MM.1S (cell line): ENCODE measurements around the gene GRAMD2A.

Source experiments
- DNase-seq: peaks from one replicate; pipeline ENCODE4 v3.0.0-alpha.2; 2015
- H2AFZ ChIP-seq: fragments of 300-600 bp; sonication (generic); 2 replicates; pipeline ENCODE4 v1.6.0; 2016; ENCODE audit warnings: antibody characterized with exemption, low read length
- H3F3A ChIP-seq: fragments of 300-600 bp; sonication (generic); 2 replicates; pipeline ENCODE4 v1.6.1; 2016; ENCODE audit warnings: mild to moderate bottlenecking, antibody characterized with exemption, low read length, moderate library complexity, mixed read lengths; ENCODE audit not compliant: insufficient read depth
- H3K27ac ChIP-seq: fragments of 300-600 bp; sonication (generic); 2 replicates; pipeline ENCODE4 v1.5.1; 2016; ENCODE audit warnings: mild to moderate bottlenecking, low read length
- H3K27me3 ChIP-seq: fragments of 300-600 bp; sonication (generic); replicated peaks from 2 replicates; pipeline ENCODE4 v1.6.0; 2016; ENCODE audit warnings: low read length; ENCODE audit not compliant: insufficient read depth
- H3K36me3 ChIP-seq: fragments of 300-600 bp; sonication (generic); replicated peaks from 2 replicates; pipeline ENCODE4 v1.6.1; 2016; ENCODE audit warnings: mild to moderate bottlenecking, low read length, mixed read lengths; ENCODE audit not compliant: insufficient read depth
- H3K4me1 ChIP-seq: fragments of 300-600 bp; sonication (generic); 2 replicates; pipeline ENCODE4 v1.6.1; 2016; ENCODE audit warnings: low read length, mixed read lengths
- H3K4me2 ChIP-seq: fragments of 300-600 bp; sonication (generic); 2 replicates; pipeline ENCODE4 v1.6.0; 2016; ENCODE audit warnings: low read depth, low read length
- H3K4me3 ChIP-seq: fragments of 300-600 bp; sonication (generic); 2 replicates; pipeline ENCODE4 v1.5.1; 2016; ENCODE audit warnings: low read length, mixed read lengths
- H3K79me2 ChIP-seq: fragments of 300-600 bp; sonication (generic); 2 replicates; pipeline ENCODE4 v1.6.1; 2016; ENCODE audit warnings: mixed run types, low read length, mixed read lengths
- H3K9ac ChIP-seq: fragments of 300-600 bp; sonication (generic); 2 replicates; pipeline ENCODE4 v1.6.1; 2016; ENCODE audit warnings: low read length, mixed read lengths
- H3K9me2 ChIP-seq: fragments of 300-600 bp; sonication (generic); replicated peaks from 2 replicates; pipeline ENCODE4 v1.6.1; 2016; ENCODE audit warnings: mild to moderate bottlenecking, low read length, mixed read lengths; ENCODE audit not compliant: insufficient read depth
- H3K9me3 ChIP-seq: fragments of 300-600 bp; sonication (generic); replicated peaks from 2 replicates; pipeline ENCODE4 v1.6.1; 2016; ENCODE audit warnings: mild to moderate bottlenecking, low read length, mixed read lengths; ENCODE audit not compliant: insufficient read depth
- H4K20me1 ChIP-seq: fragments of 300-600 bp; sonication (generic); 2 replicates; pipeline ENCODE4 v1.6.1; 2016; ENCODE audit warnings: mild to moderate bottlenecking, low read length, moderate library complexity, mixed read lengths; ENCODE audit not compliant: insufficient read depth
- EZH2 ChIP-seq: fragments of 300-600 bp; sonication (generic); optimal IDR thresholded peaks from 2 replicates; pipeline ENCODE3; 2017; ENCODE audit warnings: low read depth, mild to moderate bottlenecking, antibody characterized with exemption, low read length, mixed read lengths
- EZH2phosphoT487 ChIP-seq: fragments of 300-600 bp; sonication (generic); IDR thresholded peaks from 2 replicates; pipeline ENCODE4 v1.6.1; 2018; ENCODE audit warnings: antibody characterized with exemption, low read length
- TF ChIP-seq, protein P1 (sequence below): fragments of 300-600 bp; sonication (generic); IDR thresholded peaks from 2 replicates; pipeline ENCODE4 v1.5.1; 2016; ENCODE audit warnings: antibody characterized with exemption, low read length, mixed read lengths

GRAMD2A gene

DNA sequence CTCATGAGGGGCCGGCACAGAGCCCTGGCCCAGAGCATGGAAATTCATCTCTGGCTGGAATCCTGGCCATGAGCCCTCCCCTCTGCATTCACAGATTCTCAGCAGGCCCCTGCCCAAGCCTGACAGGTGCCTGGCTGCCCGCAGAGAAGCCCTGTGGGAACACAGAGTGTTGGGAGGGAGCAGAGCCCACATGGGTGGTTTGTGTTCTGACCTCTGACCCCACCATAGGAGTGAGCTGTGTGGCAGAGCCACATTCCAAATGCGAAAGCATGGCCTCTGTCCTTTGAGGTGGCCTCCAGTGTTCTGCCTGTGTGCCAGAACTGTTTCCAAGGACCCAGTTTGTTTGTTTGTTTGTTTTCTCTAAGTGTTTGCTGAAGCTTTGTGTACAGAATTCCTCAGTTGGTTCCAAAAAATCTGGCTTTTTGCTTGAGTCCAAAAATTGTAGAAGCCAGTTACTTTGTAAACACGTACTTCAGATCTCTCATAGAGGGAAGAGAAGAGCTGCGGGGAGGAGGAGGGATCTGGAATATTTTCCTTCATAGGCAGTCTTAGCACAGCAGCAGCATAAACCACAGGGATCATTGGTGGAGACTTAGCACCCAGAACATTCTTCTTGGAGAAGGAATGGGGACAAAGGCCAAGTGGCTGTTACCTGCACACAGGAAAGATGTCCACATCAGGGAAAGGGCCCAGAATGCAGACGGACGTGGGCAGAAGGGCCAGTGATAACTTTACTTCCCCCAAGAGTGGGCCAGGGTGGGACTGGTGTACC, 36.0 kb downstream of the GRAMD2A start:
- no peak overlapping the region for H3K4me2 ChIP-seq
- TF ChIP-seq, protein P1, sequence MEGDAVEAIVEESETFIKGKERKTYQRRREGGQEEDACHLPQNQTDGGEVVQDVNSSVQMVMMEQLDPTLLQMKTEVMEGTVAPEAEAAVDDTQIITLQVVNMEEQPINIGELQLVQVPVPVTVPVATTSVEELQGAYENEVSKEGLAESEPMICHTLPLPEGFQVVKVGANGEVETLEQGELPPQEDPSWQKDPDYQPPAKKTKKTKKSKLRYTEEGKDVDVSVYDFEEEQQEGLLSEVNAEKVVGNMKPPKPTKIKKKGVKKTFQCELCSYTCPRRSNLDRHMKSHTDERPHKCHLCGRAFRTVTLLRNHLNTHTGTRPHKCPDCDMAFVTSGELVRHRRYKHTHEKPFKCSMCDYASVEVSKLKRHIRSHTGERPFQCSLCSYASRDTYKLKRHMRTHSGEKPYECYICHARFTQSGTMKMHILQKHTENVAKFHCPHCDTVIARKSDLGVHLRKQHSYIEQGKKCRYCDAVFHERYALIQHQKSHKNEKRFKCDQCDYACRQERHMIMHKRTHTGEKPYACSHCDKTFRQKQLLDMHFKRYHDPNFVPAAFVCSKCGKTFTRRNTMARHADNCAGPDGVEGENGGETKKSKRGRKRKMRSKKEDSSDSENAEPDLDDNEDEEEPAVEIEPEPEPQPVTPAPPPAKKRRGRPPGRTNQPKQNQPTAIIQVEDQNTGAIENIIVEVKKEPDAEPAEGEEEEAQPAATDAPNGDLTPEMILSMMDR: no peak
- TF ChIP-seq EZH2phosphoT487 (no peak), EZH2 (no peak)
- H3K27ac ChIP-seq: no peak overlapping the region

DNA sequence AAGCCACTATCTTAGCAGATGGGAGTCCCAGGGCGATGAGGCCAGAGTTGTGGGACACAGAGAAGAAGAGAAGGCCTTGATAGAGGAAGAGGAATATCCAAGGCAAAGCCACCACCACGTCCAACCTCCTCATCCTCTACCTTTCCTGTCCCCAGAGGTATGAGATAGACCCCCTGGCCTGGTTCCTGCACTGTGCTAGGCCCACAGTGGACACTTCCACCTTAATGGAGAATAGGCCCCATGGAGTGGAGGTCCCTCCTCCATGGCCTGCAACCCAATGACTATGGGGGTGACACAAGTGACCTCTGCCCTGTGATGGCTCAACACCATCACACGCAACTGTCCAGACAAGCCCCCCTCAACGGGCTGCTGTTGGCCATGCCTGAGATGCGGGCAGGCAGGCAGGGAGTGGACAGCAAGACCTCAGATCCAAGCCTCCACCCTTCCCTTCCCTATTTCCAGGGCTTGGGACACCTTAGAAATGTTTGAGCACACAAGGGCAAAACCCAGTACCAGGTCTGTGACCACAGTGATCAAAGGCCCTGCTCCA, 36.8 kb downstream of the GRAMD2A start:
- Histone ChIP-seq H3K9me3 (no peaks in the 10 kb centered on the region), H3K79me2 (no peaks in the 10 kb centered on the region), H3K4me1 (no peaks in the 10 kb centered on the region), H3K4me2 (no peak overlapping the region), H2AFZ (no peak overlapping the region), H3K27me3 (no peaks in the 10 kb centered on the region), H4K20me1 (no peaks in the 10 kb centered on the region), H3K9me2 (no peaks in the 10 kb centered on the region), H3K4me3 (no peak overlapping the region), H3K36me3 (no peaks in the 10 kb centered on the region), H3K27ac (no peak overlapping the region), H3F3A (no peaks in the 10 kb centered on the region), H3K9ac (no peak overlapping the region)
- no peak for DNase-seq
- TF ChIP-seq EZH2phosphoT487: no peak
- TF ChIP-seq EZH2: no peak
- TF ChIP-seq, protein P1: no peak

More for the DNA sequence above, 36.0 kb downstream of the GRAMD2A start:
- Histone ChIP-seq H2AFZ (no peak overlapping the region), H3K9ac (no peak overlapping the region), H3K9me2 (no peaks in the 10 kb centered on the region), H3K36me3 (no peaks in the 10 kb centered on the region), H3K79me2 (no peaks in the 10 kb centered on the region), H3F3A (no peaks in the 10 kb centered on the region), H4K20me1 (no peaks in the 10 kb centered on the region), H3K9me3 (no peaks in the 10 kb centered on the region), H3K27me3 (no peaks in the 10 kb centered on the region), H3K4me1 (no peaks in the 10 kb centered on the region), H3K4me3 (no peak overlapping the region)
- DNase-seq: no peak

DNA sequence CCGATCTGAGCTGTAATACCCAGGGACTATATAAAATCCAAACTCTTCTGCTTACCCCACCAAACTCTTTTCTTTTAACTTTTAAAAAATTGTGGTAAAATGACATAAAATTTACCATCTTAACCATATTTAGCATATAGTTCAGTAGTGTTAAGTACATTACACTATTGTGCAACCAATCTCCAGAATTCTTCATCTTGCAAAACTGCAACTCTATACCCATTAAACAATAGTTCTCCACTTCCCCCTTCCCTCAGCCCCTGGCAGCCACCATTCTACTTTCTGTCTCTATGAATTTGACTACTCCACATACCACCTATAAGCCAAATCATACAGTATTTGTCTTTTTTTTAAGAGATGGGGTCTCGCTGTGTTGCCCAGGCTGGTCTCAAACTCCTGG, 40.7 kb downstream of the GRAMD2A start:
- no peaks in the 10 kb centered on the region for H3K27me3 ChIP-seq
- no peak overlapping the region for H3K4me2 ChIP-seq
- no peak for DNase-seq
- H3K9me3 ChIP-seq: no peaks in the 10 kb centered on the region
- no peaks in the 10 kb centered on the region for H3K79me2 ChIP-seq
- no peak for TF ChIP-seq EZH2phosphoT487
- no peak for TF ChIP-seq EZH2
- TF ChIP-seq, protein P1: no peak
- H4K20me1 ChIP-seq: no peaks in the 10 kb centered on the region
- no peak overlapping the region for H3K9ac ChIP-seq
- H3K9me2 ChIP-seq: no peaks in the 10 kb centered on the region
- H2AFZ ChIP-seq: no peak overlapping the region
- H3K4me3 ChIP-seq: no peak overlapping the region
- H3F3A ChIP-seq: no peaks in the 10 kb centered on the region
- no peaks in the 10 kb centered on the region for H3K4me1 ChIP-seq
- no peak overlapping the region for H3K27ac ChIP-seq
- H3K36me3 ChIP-seq: no peaks in the 10 kb centered on the region
